ENCODE results near the gene MAP2K1. TPM values are rescaled to one million over a fixed set of nuclear protein-coding genes. Genes with fewer than 3 reads are reported as not detected.
"Not testable (repeated sequence)": the region's sequence is repeated elsewhere in the genome, so short reads cannot be mapped to it uniquely, and the experiment has no call there.

The MAP2K1 gene
- total and polyA plus RNA-seq, 2 donors from 2014 or later: 33.1 to 49.4 TPM

DNA sequence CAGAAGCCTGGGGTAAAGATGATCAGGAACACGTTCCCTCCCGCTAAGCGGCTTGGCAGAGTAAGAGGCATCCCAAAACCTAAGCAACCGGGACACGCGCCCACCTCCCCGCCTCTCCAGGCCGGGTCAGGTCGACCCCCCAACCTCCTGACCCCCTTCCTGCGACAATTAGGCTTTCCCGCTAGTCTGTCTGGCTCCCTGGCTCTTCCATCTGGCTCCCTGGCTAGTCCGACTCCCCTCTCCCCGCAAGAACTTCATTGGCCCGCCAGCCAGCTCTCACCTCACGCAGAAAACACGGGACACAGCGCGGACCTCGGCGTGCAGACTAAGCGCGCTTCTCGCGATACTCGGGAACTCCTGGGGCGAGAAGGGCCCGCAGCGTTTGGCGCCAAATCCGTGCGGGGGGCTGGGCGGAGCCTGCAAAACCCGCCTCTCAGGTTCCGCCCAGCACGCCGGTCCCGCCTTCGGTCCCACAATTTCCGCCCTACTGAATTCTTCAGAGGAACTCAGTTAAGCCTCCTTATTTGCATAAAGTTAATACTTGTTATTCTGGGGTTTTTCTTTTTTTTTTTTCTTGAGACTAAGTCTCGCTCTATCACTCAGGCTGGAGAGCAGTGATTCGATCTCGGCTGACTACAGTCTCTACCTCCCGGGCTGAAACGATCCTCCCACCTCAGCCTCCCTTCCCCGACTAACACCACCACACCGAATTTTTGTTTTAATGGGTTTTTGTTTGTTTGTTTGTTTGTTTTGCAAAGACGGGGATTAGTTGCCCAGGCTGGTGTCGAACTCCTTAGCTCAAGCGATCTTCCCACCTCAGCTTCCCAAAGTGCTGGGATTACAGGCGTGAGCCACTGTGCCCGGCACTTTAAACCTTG, 30.1 kb upstream of the MAP2K1 start, which contains the start of gene TIPIN:
TSS of gene TIPIN (minus strand) at position 327 of the 878 bp plus-strand sequence. CDS start 3,738 bp downstream, outside the sequence.
- peak within 1 kb of the TSS; percentile 74 to 82 (median 81) for H3K4me3 ChIP-seq (ENCODE audit: low read length in 3 of 3)

DNA sequence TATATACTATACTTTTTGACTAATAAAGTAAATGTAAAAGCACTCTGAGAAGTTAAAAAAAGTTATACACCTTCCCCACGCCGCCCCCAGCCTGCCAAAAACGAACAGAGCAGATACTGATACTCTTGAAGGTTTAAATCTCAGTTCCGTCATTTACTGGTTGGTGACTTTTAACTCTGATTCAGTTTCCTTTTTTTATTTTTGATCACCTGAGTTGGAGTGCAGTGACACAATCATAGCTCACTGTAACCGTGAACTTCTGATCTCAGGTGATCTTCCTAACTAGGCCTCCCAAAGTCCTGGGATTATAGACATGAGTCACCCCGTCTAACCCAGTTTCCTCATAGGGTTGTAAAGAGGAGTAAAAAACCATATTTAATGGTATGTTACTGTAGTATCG, 27.0 kb upstream of the MAP2K1 start:
- H3K27ac ChIP-seq (ENCODE audit: low read depth in 2 of 2, low read length in 2 of 2): no peak overlapping the region
- DNase-seq (no peak), FAIRE-seq (no peak)
- intact Hi-C loops (cut with DNase I): no loop called here
- H3K27me3 ChIP-seq (ENCODE audit: control insufficient read depth, insufficient read depth, low read length): no peaks in the 10 kb centered on the region
- H3K9ac ChIP-seq (ENCODE audit: low read length in 3 of 3): no peak overlapping the region
- H3K4me1 ChIP-seq (ENCODE audit: control insufficient read depth in 2 of 3, insufficient read depth in 2 of 3, low read depth in 1 of 3, low read length in 3 of 3): peaks cover 0 to 5% (median 0%) of the 10 kb centered on the region in 3 donors
- no peaks in the 10 kb centered on the region for H3K36me3 ChIP-seq (ENCODE audit: control insufficient read depth in 2 of 3, insufficient read depth in 3 of 3, low read length in 3 of 3)
- TF ChIP-seq, protein P1, sequence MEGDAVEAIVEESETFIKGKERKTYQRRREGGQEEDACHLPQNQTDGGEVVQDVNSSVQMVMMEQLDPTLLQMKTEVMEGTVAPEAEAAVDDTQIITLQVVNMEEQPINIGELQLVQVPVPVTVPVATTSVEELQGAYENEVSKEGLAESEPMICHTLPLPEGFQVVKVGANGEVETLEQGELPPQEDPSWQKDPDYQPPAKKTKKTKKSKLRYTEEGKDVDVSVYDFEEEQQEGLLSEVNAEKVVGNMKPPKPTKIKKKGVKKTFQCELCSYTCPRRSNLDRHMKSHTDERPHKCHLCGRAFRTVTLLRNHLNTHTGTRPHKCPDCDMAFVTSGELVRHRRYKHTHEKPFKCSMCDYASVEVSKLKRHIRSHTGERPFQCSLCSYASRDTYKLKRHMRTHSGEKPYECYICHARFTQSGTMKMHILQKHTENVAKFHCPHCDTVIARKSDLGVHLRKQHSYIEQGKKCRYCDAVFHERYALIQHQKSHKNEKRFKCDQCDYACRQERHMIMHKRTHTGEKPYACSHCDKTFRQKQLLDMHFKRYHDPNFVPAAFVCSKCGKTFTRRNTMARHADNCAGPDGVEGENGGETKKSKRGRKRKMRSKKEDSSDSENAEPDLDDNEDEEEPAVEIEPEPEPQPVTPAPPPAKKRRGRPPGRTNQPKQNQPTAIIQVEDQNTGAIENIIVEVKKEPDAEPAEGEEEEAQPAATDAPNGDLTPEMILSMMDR (IDR thresholded peaks at IDR 0.05; ENCODE audit: borderline replicate concordance, extremely low read depth, insufficient read depth): no peak
- no peaks in the 10 kb centered on the region for H3K9me3 ChIP-seq (ENCODE audit: control insufficient read depth in 2 of 3, insufficient read depth in 1 of 3, low read length in 3 of 3)
- no peak overlapping the region for H3K4me3 ChIP-seq (ENCODE audit: low read length in 3 of 3)

More for the DNA sequence above, 30.1 kb upstream of the MAP2K1 start, which contains the start of gene TIPIN:
- peak within 1 kb of the TSS in 1 of 2 donors; percentile 63 for H3K27ac ChIP-seq (ENCODE audit: low read depth in 2 of 2, low read length in 2 of 2)
- H3K27me3 ChIP-seq (ENCODE audit: control insufficient read depth, insufficient read depth, low read length): no peaks in the 10 kb centered on the region
- DNase-seq: peak; percentile 96 to 98 (median 98)
- intact Hi-C loops (cut with DNase I): no loop called here
- TF ChIP-seq, protein P1 (IDR thresholded peaks at IDR 0.05; ENCODE audit: borderline replicate concordance, extremely low read depth, insufficient read depth): no peak
- H3K9ac ChIP-seq (ENCODE audit: low read length in 3 of 3): peak within 1 kb of the TSS; percentile 57 to 85 (median 73)
- H3K4me1 ChIP-seq (ENCODE audit: control insufficient read depth in 2 of 3, insufficient read depth in 2 of 3, low read depth in 1 of 3, low read length in 3 of 3): peaks cover 0 to 5% (median 0%) of the 10 kb centered on the region in 3 donors
- H3K36me3 ChIP-seq (ENCODE audit: control insufficient read depth in 2 of 3, insufficient read depth in 3 of 3, low read length in 3 of 3): no peaks in the 10 kb centered on the region
- FAIRE-seq: peak; percentile 51
- H3K9me3 ChIP-seq (ENCODE audit: control insufficient read depth in 2 of 3, insufficient read depth in 1 of 3, low read length in 3 of 3): no peaks in the 10 kb centered on the region

DNA sequence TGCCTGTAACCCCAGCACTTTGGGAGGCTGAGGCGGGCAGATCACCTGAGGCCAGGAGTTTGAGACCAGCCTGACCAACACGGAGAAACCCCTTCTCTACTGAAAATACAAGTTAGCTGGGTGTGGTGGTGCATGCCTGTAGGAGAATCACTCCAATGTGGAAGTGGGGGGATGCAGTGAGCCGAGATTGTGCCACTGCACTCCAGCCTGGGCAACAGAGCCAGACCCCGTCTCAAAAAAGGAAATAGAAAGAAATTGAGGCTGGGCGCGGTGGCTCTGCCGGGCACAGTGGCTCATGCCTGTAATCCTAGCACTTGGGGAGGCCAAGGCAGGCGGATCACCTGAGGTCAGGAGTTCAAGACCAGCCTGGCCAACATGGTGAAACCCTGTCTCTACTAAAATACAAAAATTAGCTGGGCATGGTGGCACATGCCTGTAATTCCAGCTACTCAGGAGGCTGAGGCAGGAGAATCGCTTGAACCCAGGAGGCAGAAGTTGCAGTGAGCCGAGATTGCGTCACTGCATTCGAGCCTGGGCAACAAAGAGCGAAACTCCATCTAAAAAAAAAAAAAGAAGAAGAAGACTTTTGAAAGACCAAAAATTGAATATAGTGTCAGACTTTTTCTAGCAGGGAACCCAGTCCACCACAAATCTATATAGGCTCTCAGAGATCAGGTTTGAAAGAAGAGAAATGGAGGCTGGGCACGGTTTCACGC, 24.8 kb upstream of the MAP2K1 start:
- H3K4me1 ChIP-seq (ENCODE audit: control insufficient read depth in 2 of 3, insufficient read depth in 2 of 3, low read depth in 1 of 3, low read length in 3 of 3); DNase-seq; FAIRE-seq; H3K9ac ChIP-seq (ENCODE audit: low read length in 3 of 3); H3K27ac ChIP-seq (ENCODE audit: low read depth in 2 of 2, low read length in 2 of 2); H3K9me3 ChIP-seq (ENCODE audit: control insufficient read depth in 2 of 3, insufficient read depth in 1 of 3, low read length in 3 of 3); H3K4me3 ChIP-seq (ENCODE audit: low read length in 3 of 3); H3K27me3 ChIP-seq (ENCODE audit: control insufficient read depth, insufficient read depth, low read length); intact Hi-C loops (cut with DNase I); H3K36me3 ChIP-seq (ENCODE audit: control insufficient read depth in 2 of 3, insufficient read depth in 3 of 3, low read length in 3 of 3): not testable (repeated sequence)

DNA sequence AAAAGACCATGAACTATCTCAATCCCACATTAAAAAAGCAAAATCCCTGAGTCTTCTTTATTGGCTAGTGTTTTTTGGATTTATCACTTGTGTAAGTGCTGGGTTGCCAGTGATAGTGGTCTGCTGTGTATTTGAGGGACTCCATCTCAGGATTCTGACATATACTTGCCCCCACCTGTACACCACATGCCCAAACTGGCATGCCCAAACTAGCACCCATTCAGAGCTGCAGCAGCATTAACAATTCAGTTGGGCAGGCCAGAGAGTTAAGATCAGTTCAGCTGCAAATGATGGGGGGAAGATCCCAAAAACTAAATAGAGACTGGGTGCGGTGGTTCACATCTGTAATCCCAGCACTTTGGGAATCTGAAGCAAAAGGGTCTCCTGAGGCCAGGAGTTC, 23.9 kb upstream of the MAP2K1 start:
- no peaks in the 10 kb centered on the region for H3K36me3 ChIP-seq (ENCODE audit: control insufficient read depth in 2 of 3, insufficient read depth in 3 of 3, low read length in 3 of 3)
- intact Hi-C loops (cut with DNase I): no loop called here
- TF ChIP-seq, protein P1 (IDR thresholded peaks at IDR 0.05; ENCODE audit: borderline replicate concordance, extremely low read depth, insufficient read depth): no peak
- H3K27ac ChIP-seq (ENCODE audit: low read depth in 2 of 2, low read length in 2 of 2): no peak overlapping the region
- H3K27me3 ChIP-seq (ENCODE audit: control insufficient read depth, insufficient read depth, low read length): no peaks in the 10 kb centered on the region
- H3K9ac ChIP-seq (ENCODE audit: low read length in 3 of 3): no peak overlapping the region
- H3K4me1 ChIP-seq (ENCODE audit: control insufficient read depth in 2 of 3, insufficient read depth in 2 of 3, low read depth in 1 of 3, low read length in 3 of 3): no peaks in the 10 kb centered on the region
- DNase-seq: no peak
- no peak for FAIRE-seq
- H3K4me3 ChIP-seq (ENCODE audit: low read length in 3 of 3): no peak overlapping the region
- no peaks in the 10 kb centered on the region for H3K9me3 ChIP-seq (ENCODE audit: control insufficient read depth in 2 of 3, insufficient read depth in 1 of 3, low read length in 3 of 3)

All from kidney (tissue), 14 donors.